CD14-positive monocyte (primary cell): Measurements from ENCODE around the gene TRAPPC1. TPM values are rescaled to one million over a fixed set of nuclear protein-coding genes. Genes with fewer than 3 reads are reported as not detected.

Experiments used
- DNase-seq, 3 donors: peaks; one replicate each; pipeline ENCODE4 v3.0.0-alpha.2; 2011 to 2022
- H2AFZ ChIP-seq: 2 replicates; pipeline ENCODE4 v1.6.0; 2012; ENCODE audit warnings: mild to moderate bottlenecking, low read depth, low read length, inconsistent platforms; ENCODE audit not compliant: insufficient read depth, poor library complexity, severe bottlenecking
- H3K27ac ChIP-seq, 2 donors: 1 replicate in 1 of 2; 2 replicates in 1 of 2; pipeline ENCODE4 v1.5.1; 2012 to 2013; ENCODE audit warnings: low read length in 2 of 2, control low read depth in 1 of 2, inconsistent platforms in 1 of 2, low read depth in 1 of 2, mild to moderate bottlenecking in 1 of 2
- H3K27me3 ChIP-seq, 2 donors: one replicate each; pipeline versions ENCODE4 v1.6.0 to v1.6.1; 2011 to 2013; ENCODE audit warnings: low read length in 2 of 2; ENCODE audit not compliant: control insufficient read depth in 2 of 2, insufficient read depth in 2 of 2
- H3K36me3 ChIP-seq, 2 donors: replicated peaks in 1 of 2; 1 replicate in 1 of 2; 2 replicates in 1 of 2; pipeline versions ENCODE4 v1.5.1 to v1.6.1; 2012 to 2013; ENCODE audit warnings: low read length in 2 of 2, control low read depth in 1 of 2, inconsistent platforms in 1 of 2, mild to moderate bottlenecking in 1 of 2; ENCODE audit not compliant: insufficient read depth in 2 of 2, control insufficient read depth in 1 of 2
- H3K4me1 ChIP-seq, 2 donors: 1 replicate in 1 of 2; 2 replicates in 1 of 2; pipeline versions ENCODE4 v1.5.1 to v1.6.1; 2012 to 2013; ENCODE audit warnings: low read length in 2 of 2, control low read depth in 1 of 2, inconsistent platforms in 1 of 2, mild to moderate bottlenecking in 1 of 2, moderate library complexity in 1 of 2; ENCODE audit not compliant: insufficient read depth in 2 of 2, control insufficient read depth in 1 of 2
- H3K4me2 ChIP-seq: replicated peaks from 2 replicates; pipeline ENCODE3; 2012; ENCODE audit warnings: low read length, moderate library complexity, mild to moderate bottlenecking; ENCODE audit not compliant: poor library complexity, severe bottlenecking; ENCODE audit errors: extremely low read depth
- H3K4me3 ChIP-seq, 3 experiments: fragments of 200-600 bp in 1 of 3; sonication (generic) in 1 of 3; replicated peaks in 1 of 3; 1 replicate in 2 of 3; 2 replicates in 1 of 3; pipeline ENCODE4 v1.5.1; 2011 to 2013; ENCODE audit warnings: low read length in 3 of 3, mild to moderate bottlenecking in 3 of 3, control low read depth in 2 of 3, low read depth in 2 of 3, inconsistent platforms in 1 of 3, moderate library complexity in 1 of 3
- H3K79me2 ChIP-seq: 2 replicates; pipeline ENCODE4 v1.6.0; 2012; ENCODE audit warnings: mild to moderate bottlenecking, control low read depth, inconsistent platforms, low read length, moderate library complexity; ENCODE audit not compliant: insufficient read depth
- H3K9ac ChIP-seq: 2 replicates; pipeline ENCODE4 v1.6.0; 2017; ENCODE audit warnings: low read length, mild to moderate bottlenecking; ENCODE audit not compliant: insufficient read depth, poor library complexity, severe bottlenecking
- H3K9me3 ChIP-seq, 2 donors: replicated peaks in 1 of 2; 1 replicate in 1 of 2; 2 replicates in 1 of 2; pipeline versions ENCODE4 v1.5.1 to v1.6.1; 2012 to 2013; ENCODE audit warnings: low read length in 2 of 2, control low read depth in 1 of 2; ENCODE audit not compliant: control insufficient read depth in 1 of 2, insufficient read depth in 1 of 2
- H4K20me1 ChIP-seq: 2 replicates; pipeline ENCODE4 v1.6.0; 2012; ENCODE audit warnings: mild to moderate bottlenecking, low read length, control low read depth, moderate library complexity; ENCODE audit not compliant: insufficient read depth
- H3K27ac Mint-ChIP-seq, 7 donors: one replicate each; pipeline ENCODE4 v1.8.0; 2020; ENCODE audit warnings: mild to moderate bottlenecking in 7 of 7, mixed read lengths in 7 of 7, moderate library complexity in 6 of 7, inconsistent platforms in 2 of 7
- H3K27me3 Mint-ChIP-seq, 3 donors: one replicate each; pipeline ENCODE4 v1.8.0; 2021 to 2022; ENCODE audit warnings: low read depth in 3 of 3, mild to moderate bottlenecking in 3 of 3, mixed read lengths in 3 of 3, moderate library complexity in 3 of 3, inconsistent platforms in 1 of 3
- H3K36me3 Mint-ChIP-seq, 2 donors: one replicate each; pipeline ENCODE4 v1.8.0; 2020; ENCODE audit warnings: mixed read lengths in 2 of 2, inconsistent platforms in 1 of 2, mild to moderate bottlenecking in 1 of 2
- H3K4me1 Mint-ChIP-seq: one replicate; pipeline ENCODE4 v1.8.0; 2020; ENCODE audit warnings: mild to moderate bottlenecking, mixed read lengths
- H3K4me3 Mint-ChIP-seq, 2 donors: one replicate each; pipeline ENCODE4 v1.8.0; 2020; ENCODE audit warnings: mild to moderate bottlenecking in 2 of 2, mixed read lengths in 2 of 2, moderate library complexity in 1 of 2
- H3K9me3 Mint-ChIP-seq, 7 donors: one replicate each; pipeline ENCODE4 v1.8.0; 2020 to 2022; ENCODE audit warnings: mixed read lengths in 7 of 7, mild to moderate bottlenecking in 6 of 7, moderate library complexity in 6 of 7, inconsistent platforms in 2 of 7
- CTCF ChIP-seq: fragments of 200-600 bp; IDR thresholded peaks from one replicate; pipeline ENCODE4 v1.8.0; 2022; ENCODE audit warnings: antibody characterized with exemption, mild to moderate bottlenecking
- WGBS: methylation state at CpG from one replicate; pipeline ENCODE4 v1.1.5; 2013; ENCODE audit warnings: missing lambda C conversion rate; ENCODE audit not compliant: insufficient coverage; 5-methylcytosine and 5-hydroxymethylcytosine counted together
- intact Hi-C, 2 donors: fragments of 100-400 bp; cut with micrococcal nuclease; formaldehyde crosslinking; loops; one replicate each; pipeline versions ENCODE4 v1.15.0 to v1.15.1; 2023
- polyA plus RNA-seq, 3 donors: library from polyadenylated mRNA; depleted of rRNA in 1 of 3; unstranded in 2 of 3; stranded (reverse) in 1 of 3; fragments of 300-500 nt in 2 of 3; fragments of >200 nt in 1 of 3; fragmentation: Illumina TruSeq in 2 of 3; gene quantifications; 1 replicate in 2 of 3; 2 replicates in 1 of 3; pipeline ENCODE4 v1.2.3, GENCODE V29; 2012 to 2021

TRAPPC1 gene
- polyA plus RNA-seq, 3 donors = 172 to 266 (median 224) TPM

- Mint-ChIP-seq H3K4me1 (peaks cover 6% of the 10 kb centered on the region), H3K9me3 (peaks cover 14 to 42% (median 26%) of the 10 kb centered on the region in 7 donors), H3K27ac (peak overlapping the region in 1 of 7 donors; percentile 11), H3K4me3 (no peak overlapping the region), H3K27me3 (peaks cover 0 to 2% (median 2%) of the 10 kb centered on the region in 3 donors), H3K36me3 (peaks cover 4 to 5% of the 10 kb centered on the region in 2 donors)
- Histone ChIP-seq H3K79me2 (no peaks in the 10 kb centered on the region), H3K4me1 (peaks cover 2 to 5% of the 10 kb centered on the region in 2 donors), H3K27me3 (no peaks in the 10 kb centered on the region), H3K9me3 (peaks cover 23 to 30% of the 10 kb centered on the region in 2 donors), H3K4me2 (no peak overlapping the region), H3K9ac (no peak overlapping the region), H3K4me3 (no peak overlapping the region), H4K20me1 (no peaks in the 10 kb centered on the region), H3K36me3 (no peaks in the 10 kb centered on the region), H3K27ac (no peak overlapping the region), H2AFZ (no peak overlapping the region)
- no peak for DNase-seq
- WGBS = 84% methylated on average over 2 of the region's 4 CpGs
- intact Hi-C loops = no loop called here
- no peak for TF ChIP-seq CTCF
Observed at GRCh38 chr17:7977039-7977438, 45.3 kb upstream of the TRAPPC1 start.

GRCh38 chr17:7974638-7975131 lies 42.9 kb upstream of the TRAPPC1 start:
- peaks cover 14 to 42% (median 26%) of the 10 kb centered on the region in 7 donors for H3K9me3 Mint-ChIP-seq
- Histone ChIP-seq H3K36me3 (no peaks in the 10 kb centered on the region), H4K20me1 (no peaks in the 10 kb centered on the region), H3K4me1 (peaks cover 3 to 7% of the 10 kb centered on the region in 2 donors), H3K79me2 (no peaks in the 10 kb centered on the region), H3K27ac (no peak overlapping the region), H3K9ac (no peak overlapping the region), H3K4me2 (no peak overlapping the region), H2AFZ (no peak overlapping the region), H3K9me3 (peaks cover 23 to 30% of the 10 kb centered on the region in 2 donors), H3K4me3 (no peak overlapping the region), H3K27me3 (no peaks in the 10 kb centered on the region)
- H3K27ac Mint-ChIP-seq = no peak overlapping the region
- peaks cover 0 to 2% (median 0%) of the 10 kb centered on the region in 3 donors for H3K27me3 Mint-ChIP-seq
- intact Hi-C loops = no loop called here
- peaks cover 8% of the 10 kb centered on the region for H3K4me1 Mint-ChIP-seq
- H3K36me3 Mint-ChIP-seq = peaks cover 4 to 5% of the 10 kb centered on the region in 2 donors
- TF ChIP-seq CTCF = no peak
- no peak overlapping the region for H3K4me3 Mint-ChIP-seq
- no peak for DNase-seq
